GM18499 (cell line): ENCODE results near the gene PSMB5.

Experiments
- ATAC-seq: cut with Tn5 transposase; IDR thresholded peaks from one replicate; pipeline ENCODE4 v1.9.1; 2021; ENCODE audit warnings: moderate number of reproducible peaks; ENCODE audit not compliant: insufficient read depth, unreplicated experiment

Gene PSMB5

DNA sequence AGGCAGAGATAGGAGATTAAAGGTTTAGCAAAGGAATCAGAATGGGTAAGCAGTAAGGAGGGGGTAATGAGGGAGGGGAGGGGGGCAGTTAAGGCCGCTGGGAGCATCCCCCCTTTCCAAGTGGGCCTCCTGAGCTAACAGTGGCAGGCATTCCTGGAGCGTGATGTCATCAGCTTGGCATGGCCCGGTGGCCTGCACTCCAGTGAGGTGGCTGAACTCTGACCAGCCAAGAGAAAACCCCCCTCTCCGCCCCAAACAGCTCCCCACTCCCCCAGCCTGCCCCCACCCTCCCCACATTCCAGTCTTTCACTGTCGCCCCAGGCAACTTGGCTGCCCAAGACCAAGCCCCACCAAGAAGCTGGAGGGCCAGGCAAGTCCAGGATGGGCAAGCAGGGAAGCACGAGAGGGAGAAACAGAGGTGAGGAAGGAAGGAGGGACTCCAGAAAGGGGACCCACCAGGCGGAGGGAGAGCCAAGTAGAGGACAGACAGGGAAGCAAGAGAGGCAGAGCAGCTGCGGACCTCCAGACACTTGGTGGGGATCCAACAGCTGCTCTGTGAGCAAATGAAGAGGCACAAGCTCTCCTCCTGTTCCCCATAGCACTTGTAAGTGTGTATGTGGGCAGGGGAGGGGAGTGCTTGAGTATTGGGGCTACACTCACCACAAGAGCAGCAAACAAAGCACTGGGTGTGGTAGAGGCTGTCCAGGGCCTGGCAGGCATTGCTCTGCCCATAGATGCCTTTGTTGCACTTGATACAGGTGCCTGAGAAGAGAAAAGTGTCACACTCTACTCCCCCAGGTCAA is 56.8 kb downstream of the PSMB5 start:
- ATAC-seq = no peak

DNA sequence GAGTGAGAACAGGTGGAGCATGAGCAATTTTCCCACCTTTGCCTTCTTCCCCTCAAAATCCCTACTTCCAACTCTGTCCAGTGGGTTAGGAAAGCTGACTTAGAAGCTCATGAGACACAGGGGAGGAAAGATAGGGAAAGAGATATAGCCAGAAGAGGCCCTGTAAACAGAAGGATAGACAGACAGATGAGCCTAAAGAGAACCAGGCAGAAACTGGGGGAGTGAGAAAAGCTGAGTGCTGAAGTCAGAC is 57.3 kb downstream of the PSMB5 start:
- ATAC-seq = no peak

DNA sequence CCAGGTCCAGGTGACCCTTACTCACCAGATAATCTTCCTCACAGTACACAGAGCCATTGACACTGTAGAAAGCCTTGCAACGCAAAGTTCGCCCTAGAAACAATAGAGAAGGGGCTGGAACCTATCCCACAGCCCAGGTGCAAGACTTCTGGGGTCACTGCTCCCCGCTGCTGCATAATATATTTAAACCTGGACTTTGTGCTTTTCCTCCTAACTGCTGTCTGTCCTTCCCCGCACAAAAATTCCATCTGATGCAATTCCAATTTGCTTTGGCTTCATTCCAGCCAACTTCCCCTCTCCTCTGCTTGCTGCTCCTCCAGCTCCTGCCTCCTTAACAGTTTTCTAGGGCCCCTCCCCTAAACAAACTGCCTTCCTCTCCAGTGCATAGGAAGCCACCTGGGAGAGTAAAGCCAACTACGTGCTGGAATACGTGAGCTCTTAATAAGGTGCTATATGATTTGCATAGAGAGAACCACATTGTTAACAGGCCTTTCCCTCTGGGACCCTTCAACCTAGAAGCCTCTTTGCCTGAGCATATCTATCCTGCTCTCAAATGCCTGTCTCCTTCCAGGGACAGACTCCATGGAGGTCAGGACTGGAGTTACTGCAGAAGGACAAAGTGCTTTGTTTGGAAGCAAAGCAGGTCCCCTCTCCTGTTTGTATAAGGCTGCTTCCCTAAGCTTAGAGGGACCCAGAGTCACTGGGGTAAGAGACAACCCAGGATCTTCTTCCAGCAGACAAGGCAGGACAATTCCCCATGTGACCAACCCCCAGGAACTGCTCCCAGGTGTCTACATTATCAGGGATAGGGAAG is 57.9 kb downstream of the PSMB5 start:
- no peak for ATAC-seq
